GM12878 (cell line): ENCODE results near the gene NBPF3. TPM values are rescaled to one million over a fixed set of nuclear protein-coding genes. Genes with fewer than 3 reads are reported as not detected.
"Not testable (repeated sequence)": the region's sequence is repeated elsewhere in the genome, so short reads cannot be mapped to it uniquely, and the experiment has no call there.

Experiments used
- ATAC-seq: fragments of 200-7000 bp; cut with Tn5 transposase; 3 replicates; pipeline ENCODE4 v1.9.1; 2020; ENCODE audit warnings: mild to moderate bottlenecking, moderate library complexity
- BruUV-seq: library from RNA; stranded (reverse); fragments of 400-500 nt; replicated peaks from 2 replicates; lab custom pipeline; 2021; lab: Mats Ljungman, UMichigan
- CTCF ChIA-PET: fragments of 300-600 bp; sonication (Branson Sonifier 250); formaldehyde crosslinking; extraction: SDS; loops from one replicate; lab custom pipeline; 2021; ENCODE audit warnings: inconsistent platforms; lab: Yijun Ruan, JAX
- POLR2A ChIA-PET: fragments of 350-600 bp; formaldehyde crosslinking; extraction: SDS; loops from one replicate; lab custom pipeline; 2021; ENCODE audit warnings: inconsistent platforms; lab: Charles Lee
- RAD21 ChIA-PET: fragments of 300-600 bp; sonication (Branson Sonifier 250); formaldehyde crosslinking; loops from one replicate; lab custom pipeline; 2023; ENCODE audit warnings: antibody characterized with exemption; ENCODE audit not compliant: unreplicated experiment; lab: Charles Lee
- SMC1A ChIA-PET: fragments of 300-600 bp; sonication (Branson Sonifier 250); formaldehyde crosslinking; loops from one replicate; lab custom pipeline; 2023; ENCODE audit not compliant: unreplicated experiment, uncharacterized antibody; lab: Charles Lee
- DNase-seq: peaks from one replicate; pipeline ENCODE4 v3.0.0-alpha.2; 2011; ENCODE audit warnings: low read depth, low spot score
- FAIRE-seq: peaks from 3 replicates; lab custom pipeline; 2011; peaks lifted over from hg19 to GRCh38; lab: Jason Lieb, UNC
- H2AFZ ChIP-seq: 2 replicates; pipeline ENCODE4 v1.6.0; 2011; ENCODE audit warnings: low read depth, low read length, control low read depth; ENCODE audit not compliant: control insufficient read depth
- H3K27ac ChIP-seq: 2 replicates; pipeline ENCODE4 v1.5.1; 2011; ENCODE audit warnings: control low read depth; ENCODE audit not compliant: control insufficient read depth, insufficient read depth
- H3K27me3 ChIP-seq, 2 experiments: replicated peaks in 1 of 2; 2 replicates each; pipeline versions ENCODE4 v1.6.0 to v1.6.1; 2011; ENCODE audit warnings: low read length in 1 of 2; ENCODE audit not compliant: control insufficient read depth in 2 of 2, insufficient read depth in 2 of 2
- H3K36me3 ChIP-seq, 2 experiments: 2 replicates each; pipeline ENCODE4 v1.5.1; 2011; ENCODE audit warnings: low read length in 1 of 2; ENCODE audit not compliant: control insufficient read depth in 2 of 2, insufficient read depth in 2 of 2
- H3K4me1 ChIP-seq: 2 replicates; pipeline ENCODE4 v1.6.1; 2011; ENCODE audit warnings: mild to moderate bottlenecking, low read length, moderate library complexity, mixed read lengths; ENCODE audit not compliant: control insufficient read depth, insufficient read depth
- H3K4me2 ChIP-seq: 2 replicates; pipeline ENCODE4 v1.6.0; 2011; ENCODE audit warnings: control low read depth; ENCODE audit not compliant: control insufficient read depth, insufficient read depth
- H3K4me3 ChIP-seq: fragments of 200-600 bp; sonication (generic); 2 replicates; pipeline ENCODE4 v1.5.1; 2016
- H3K79me2 ChIP-seq: 2 replicates; pipeline ENCODE4 v1.6.0; 2011; ENCODE audit warnings: low read length; ENCODE audit not compliant: control insufficient read depth, insufficient read depth
- H3K9ac ChIP-seq: 2 replicates; pipeline ENCODE4 v1.8.0; 2011; ENCODE audit warnings: low read length, control low read depth, mixed read lengths; ENCODE audit not compliant: control insufficient read depth, insufficient read depth
- H3K9me3 ChIP-seq: replicated peaks from 3 replicates; pipeline ENCODE4 v1.5.1; 2011; ENCODE audit warnings: mild to moderate bottlenecking, low read length; ENCODE audit not compliant: control insufficient read depth, insufficient read depth
- H4K20me1 ChIP-seq: 2 replicates; pipeline ENCODE4 v1.6.0; 2011; ENCODE audit not compliant: control insufficient read depth, insufficient read depth
- WGBS: methylation state at CpG from one replicate; pipeline ENCODE4 v1.1.6; 2016; ENCODE audit warnings: low lambda C conversion rate; ENCODE audit not compliant: insufficient replicate concordance, insufficient coverage; ENCODE audit errors: missing lambda C conversion rate; 5-methylcytosine and 5-hydroxymethylcytosine counted together
- in situ Hi-C: fragments of 300-500 bp; cut with MboI; formaldehyde crosslinking; loops from 9 replicates; pipeline ENCODE4 v1.14.3; 2018; ENCODE audit warnings: mixed read lengths
- intact Hi-C: fragments of 100-400 bp; cut with micrococcal nuclease; formaldehyde crosslinking; loops from one replicate; pipeline ENCODE4 v1.14.2; 2022; ENCODE audit not compliant: unreplicated experiment
- polyA plus RNA-seq, 11 experiments: library from polyadenylated mRNA; depleted of rRNA in 4 of 11; unstranded in 6 of 11; stranded (reverse) in 5 of 11; fragments of >200 nt; fragmentation: Nextera tagmentation in 4 of 11; fragmentation: Illumina TruSeq in 1 of 11; extraction: Ambion mirVana in 4 of 11; extraction: Trizol in 1 of 11; gene quantifications; 1 replicate in 1 of 11; 2 replicates in 10 of 11; pipeline versions ENCODE4 v1.2.1 to v1.2.3, GENCODE V29; 2011 to 2016; ENCODE audit warnings: inconsistent platforms in 2 of 11, missing spikeins in 2 of 11, low read depth in 1 of 11
- total RNA-seq, 4 experiments: library from RNA; depleted of rRNA in 3 of 4; stranded (reverse); fragments of >200 nt in 3 of 4; fragmentation: Illumina TruSeq in 1 of 4; extraction: Trizol in 1 of 4; gene quantifications; 2 replicates each; pipeline versions ENCODE4 v1.2.1 to v1.2.3, GENCODE V29; 2013 to 2021

NBPF3 gene
- total and polyA plus RNA-seq, 10 of the 15 experiments (the other 5 are each of a cell fraction or from before 2014, with no cell fraction given), result 0.56 to 4.4 (median 2.7) TPM

GRCh38 chr1:21427798-21428480 lies 12.0 kb upstream of the NBPF3 start:
- in situ Hi-C loops, H2AFZ ChIP-seq, CTCF ChIA-PET, H3K79me2 ChIP-seq, FAIRE-seq, intact Hi-C loops, RAD21 ChIA-PET, ATAC-seq, H3K4me2 ChIP-seq, H3K36me3 ChIP-seq, H3K27ac ChIP-seq, DNase-seq, H3K4me3 ChIP-seq, SMC1A ChIA-PET, H3K9me3 ChIP-seq, H4K20me1 ChIP-seq, H3K4me1 ChIP-seq, POLR2A ChIA-PET, H3K27me3 ChIP-seq, H3K9ac ChIP-seq, BruUV-seq: not testable (repeated sequence)
- WGBS, result 55% methylated on average over 23 of the region's 74 CpGs

GRCh38 chr1:21428481-21429073 lies 11.4 kb upstream of the NBPF3 start:
- H3K4me1 ChIP-seq, in situ Hi-C loops, POLR2A ChIA-PET, DNase-seq, BruUV-seq, H3K27me3 ChIP-seq, H3K4me3 ChIP-seq, SMC1A ChIA-PET, H3K79me2 ChIP-seq, H3K9ac ChIP-seq, RAD21 ChIA-PET, ATAC-seq, intact Hi-C loops, H3K9me3 ChIP-seq, H4K20me1 ChIP-seq, H2AFZ ChIP-seq, H3K36me3 ChIP-seq, FAIRE-seq, H3K4me2 ChIP-seq, CTCF ChIA-PET, H3K27ac ChIP-seq: not testable (repeated sequence)
- 87% methylated on average over 19 of the region's 66 CpGs for WGBS

- H3K79me2 ChIP-seq, H2AFZ ChIP-seq, H3K27ac ChIP-seq, H3K4me2 ChIP-seq, H3K9me3 ChIP-seq, H3K27me3 ChIP-seq, SMC1A ChIA-PET, BruUV-seq, intact Hi-C loops, ATAC-seq, H3K4me3 ChIP-seq, RAD21 ChIA-PET, H3K4me1 ChIP-seq, CTCF ChIA-PET, H3K9ac ChIP-seq, FAIRE-seq, POLR2A ChIA-PET, H3K36me3 ChIP-seq, in situ Hi-C loops, H4K20me1 ChIP-seq, DNase-seq: not testable (repeated sequence)
- WGBS, result 84% methylated on average over 25 of the region's 34 CpGs
These were observed 10.7 kb upstream of the NBPF3 start for GRCh38 chr1:21429210-21429609.

DNA sequence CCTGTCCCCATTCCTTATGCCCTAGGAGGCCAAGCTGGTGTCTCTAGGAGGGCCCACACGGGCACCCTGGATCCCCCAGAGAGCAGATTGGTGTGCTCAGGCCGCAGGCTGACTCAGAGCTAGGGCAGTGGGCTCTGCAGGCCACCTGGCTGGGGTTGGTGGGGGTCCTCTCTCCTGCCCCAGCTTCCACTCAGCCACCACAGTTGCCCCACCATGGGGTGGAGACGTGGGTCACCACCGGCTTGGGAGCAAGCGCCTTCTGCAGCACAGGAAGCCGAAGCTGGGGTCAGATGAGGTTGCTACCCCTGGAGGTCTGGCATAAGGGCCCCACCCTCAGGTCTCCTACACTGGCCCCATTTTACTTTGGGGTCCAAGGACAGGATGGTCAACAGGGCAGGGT lies 9.1 kb upstream of the NBPF3 start:
- SMC1A ChIA-PET, ATAC-seq, H3K27me3 ChIP-seq, H3K36me3 ChIP-seq, in situ Hi-C loops, H3K4me2 ChIP-seq, H3K9ac ChIP-seq, H3K79me2 ChIP-seq, H3K4me3 ChIP-seq, H3K27ac ChIP-seq, CTCF ChIA-PET, H4K20me1 ChIP-seq, H2AFZ ChIP-seq, DNase-seq, POLR2A ChIA-PET, RAD21 ChIA-PET, intact Hi-C loops, H3K9me3 ChIP-seq, BruUV-seq, H3K4me1 ChIP-seq, FAIRE-seq: not testable (repeated sequence)
- 57% methylated on average over 6 of the region's 6 CpGs for WGBS
